ENCODE measurements around the gene NCK2.
"Not testable (repeated sequence)": the region's sequence is repeated elsewhere in the genome, so short reads cannot be mapped to it uniquely, and the experiment has no call there.

The NCK2 gene

DNA sequence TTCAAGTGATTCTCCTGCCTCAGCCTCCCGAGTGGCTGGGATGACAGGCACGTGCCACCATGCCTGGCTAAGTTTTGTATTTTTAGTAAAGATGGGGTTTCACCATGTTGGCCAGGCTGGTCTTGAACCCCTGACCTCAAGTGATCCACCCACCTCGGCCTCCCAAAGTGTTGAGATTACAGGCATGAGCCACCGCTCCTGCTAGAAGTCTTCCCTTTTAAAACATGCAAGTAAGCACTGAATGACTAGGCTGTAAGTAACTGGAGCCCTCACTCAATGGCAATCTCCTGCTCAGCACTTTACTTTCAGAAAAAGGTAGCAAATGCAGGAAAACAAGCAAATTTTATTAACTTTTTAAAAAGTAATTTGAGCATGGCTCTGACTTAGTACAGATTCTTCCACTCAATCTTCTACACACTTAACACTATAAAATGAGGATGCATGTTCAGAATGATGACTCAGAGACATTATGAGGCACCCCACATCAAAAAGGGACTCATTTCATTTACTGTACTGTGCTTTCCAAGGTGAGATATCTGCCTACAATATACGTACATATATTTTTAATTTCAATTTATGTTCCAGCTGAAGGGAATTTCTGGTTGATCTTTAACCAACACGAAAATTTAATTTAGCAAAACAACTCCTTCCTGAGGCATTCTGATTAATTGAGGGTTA, 6.6 kb upstream of the NCK2 start:
- no peak for DNase-seq

DNA sequence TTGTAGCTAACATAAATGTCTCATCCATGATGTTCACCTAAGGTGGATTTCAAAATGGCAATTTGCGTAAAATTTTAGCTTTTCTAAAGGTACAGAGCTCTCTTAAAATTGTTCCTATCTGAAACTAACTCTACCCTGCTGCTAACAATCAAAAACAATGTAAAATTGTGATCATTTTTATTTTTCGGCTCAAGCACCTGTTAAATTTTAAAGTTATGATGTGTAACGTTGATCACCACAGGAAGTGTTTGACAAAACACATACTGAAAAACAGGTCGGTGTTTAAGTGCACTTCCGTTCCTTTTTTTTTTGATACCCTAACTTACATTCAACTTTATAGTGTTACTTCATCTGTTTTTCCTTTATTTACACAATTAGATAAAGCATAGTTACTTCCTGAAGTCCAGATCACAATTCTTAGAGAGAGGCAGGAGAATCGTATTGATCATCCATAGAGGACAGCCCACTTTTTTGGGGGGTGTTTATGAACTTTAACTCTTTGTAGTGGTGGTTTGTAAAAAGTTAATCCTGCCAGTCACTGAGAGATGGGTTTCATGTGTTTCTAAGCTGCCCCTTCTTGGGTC, 6.0 kb upstream of the NCK2 start:
- no peak for DNase-seq

DNA sequence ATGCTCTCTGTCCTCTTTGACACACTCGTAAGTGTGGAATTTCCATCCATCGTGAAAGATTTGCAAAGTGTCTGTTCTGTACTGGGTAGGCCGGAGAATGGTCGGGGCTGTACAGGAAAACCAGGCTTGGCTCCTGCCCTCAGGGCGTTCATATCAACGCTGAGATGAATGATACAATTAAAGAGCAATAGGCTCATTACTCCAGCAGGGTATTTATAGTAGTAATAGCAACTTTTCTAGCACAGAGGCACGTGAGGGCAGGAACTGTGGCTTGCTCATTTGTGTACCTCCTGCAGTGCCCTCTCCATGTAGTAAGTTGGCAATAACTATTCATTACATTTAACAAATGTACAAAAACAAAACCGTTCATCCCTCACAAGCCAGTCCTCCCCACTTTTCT, 5.3 kb upstream of the NCK2 start:
- no peak for DNase-seq

- no peak for DNase-seq
These were observed 4.7 kb upstream of the NCK2 start for GRCh38 chr2:105739944-105740530.

DNA sequence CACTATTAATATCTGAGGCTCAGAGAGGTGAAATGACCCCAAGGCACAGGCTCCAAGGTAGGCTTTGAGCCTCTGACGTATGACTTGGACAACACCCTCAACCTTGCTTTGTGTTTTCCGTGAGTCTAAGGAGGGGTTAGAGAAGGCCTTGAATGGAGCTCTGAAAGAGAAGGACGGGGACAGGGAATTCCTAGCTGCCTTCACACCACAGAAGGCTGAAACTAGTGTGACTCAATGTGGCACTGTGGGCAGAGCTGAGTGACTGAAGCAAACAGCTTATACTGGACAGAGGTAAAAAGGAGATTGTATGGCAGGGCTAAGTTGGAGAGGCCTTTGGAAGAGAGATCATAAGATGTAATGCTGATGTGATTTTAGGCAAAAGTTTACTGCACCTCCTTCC, 3.5 kb upstream of the NCK2 start:
- DNase-seq: no peak

DNA sequence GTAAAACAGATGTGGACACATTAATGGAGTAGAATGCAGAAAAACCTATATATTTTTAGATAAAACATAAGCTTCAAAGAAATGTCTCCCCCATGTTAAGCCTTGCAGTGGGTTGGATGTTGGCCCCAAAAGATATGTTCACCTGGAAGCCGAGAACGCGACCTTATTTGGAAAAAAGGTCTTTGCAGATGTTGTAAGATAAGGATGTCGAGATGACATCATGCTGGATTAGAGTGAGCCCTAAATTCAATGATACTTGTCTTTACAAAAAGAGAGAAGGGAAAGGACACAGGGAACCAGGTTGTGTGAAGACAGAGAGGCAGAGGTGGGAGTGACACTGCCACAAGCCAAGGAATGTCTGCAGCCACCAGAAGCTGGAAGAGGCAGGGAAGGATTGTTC, 3.1 kb upstream of the NCK2 start:
- no peak for DNase-seq

- DNase-seq: no peak
These were observed 412 bp upstream of the NCK2 start for GRCh38 chr2:105744091-105744908.

DNA sequence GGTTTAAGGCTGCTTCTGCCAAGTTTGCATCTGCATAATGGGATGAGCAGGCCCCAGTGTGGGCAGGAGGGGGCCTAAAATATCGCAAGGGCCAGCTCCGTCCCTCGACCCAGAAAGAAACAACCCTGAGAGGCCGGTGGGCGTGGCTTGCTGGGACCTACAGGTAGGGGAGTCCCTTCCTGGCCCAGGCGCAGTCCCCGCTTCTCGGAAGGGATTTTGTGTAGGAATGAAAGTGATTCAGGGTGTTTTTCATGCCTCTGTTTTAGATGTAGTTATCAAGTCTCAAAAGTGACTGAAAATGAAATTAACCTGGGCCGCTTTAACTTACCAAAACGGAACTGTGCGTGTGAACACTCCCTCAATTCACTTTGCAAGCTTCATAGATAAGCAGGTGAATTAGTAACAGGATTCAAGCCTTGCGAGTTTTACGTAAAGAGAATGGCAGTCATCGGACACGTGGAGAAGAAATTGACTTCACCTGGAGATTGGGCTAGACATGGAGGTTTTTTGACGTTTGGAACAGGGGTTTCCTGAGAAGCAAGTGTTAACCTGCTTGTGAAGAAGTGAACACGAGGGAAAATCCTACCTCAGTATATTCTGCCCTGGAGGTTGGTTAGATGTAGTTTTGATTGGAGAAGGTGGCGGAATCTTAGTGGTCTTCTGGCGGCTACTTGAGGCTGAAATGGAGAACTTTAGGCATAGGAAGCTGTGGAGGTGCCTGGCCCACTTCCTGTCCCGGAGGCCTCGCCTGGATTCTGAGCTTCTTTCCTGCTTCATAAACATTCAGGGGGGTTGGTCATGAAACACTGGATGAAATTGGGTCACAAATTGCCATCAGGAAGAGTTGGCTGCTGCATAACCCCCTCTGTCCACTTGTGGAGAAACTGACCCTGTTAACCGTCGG, 1.7 kb downstream of the NCK2 start:
- no peak for DNase-seq

- DNase-seq: no peak
These were observed 2.7 kb downstream of the NCK2 start for GRCh38 chr2:105747254-105747894.

DNA sequence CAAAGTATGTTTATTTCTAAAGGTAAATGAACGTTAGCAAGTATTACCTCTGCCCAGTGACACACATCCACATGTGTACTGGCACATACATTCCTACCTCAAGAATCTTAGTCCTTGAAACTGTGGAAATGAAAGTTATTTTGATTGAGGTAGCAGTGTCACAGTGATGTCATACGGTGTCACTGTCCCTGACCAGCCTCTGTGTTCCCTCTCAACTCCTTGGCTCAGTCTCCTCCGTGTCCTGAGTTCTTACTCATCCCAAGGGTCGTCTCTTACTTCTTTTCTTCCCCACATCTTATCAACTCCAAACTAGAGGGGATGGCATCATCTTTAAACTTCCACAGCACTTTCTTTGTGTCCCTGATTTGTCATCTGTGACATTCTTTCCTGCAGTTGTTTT, 3.3 kb downstream of the NCK2 start:
- no peak for DNase-seq

- DNase-seq: no peak
These were observed 3.9 kb downstream of the NCK2 start for GRCh38 chr2:105748566-105748965.

DNA sequence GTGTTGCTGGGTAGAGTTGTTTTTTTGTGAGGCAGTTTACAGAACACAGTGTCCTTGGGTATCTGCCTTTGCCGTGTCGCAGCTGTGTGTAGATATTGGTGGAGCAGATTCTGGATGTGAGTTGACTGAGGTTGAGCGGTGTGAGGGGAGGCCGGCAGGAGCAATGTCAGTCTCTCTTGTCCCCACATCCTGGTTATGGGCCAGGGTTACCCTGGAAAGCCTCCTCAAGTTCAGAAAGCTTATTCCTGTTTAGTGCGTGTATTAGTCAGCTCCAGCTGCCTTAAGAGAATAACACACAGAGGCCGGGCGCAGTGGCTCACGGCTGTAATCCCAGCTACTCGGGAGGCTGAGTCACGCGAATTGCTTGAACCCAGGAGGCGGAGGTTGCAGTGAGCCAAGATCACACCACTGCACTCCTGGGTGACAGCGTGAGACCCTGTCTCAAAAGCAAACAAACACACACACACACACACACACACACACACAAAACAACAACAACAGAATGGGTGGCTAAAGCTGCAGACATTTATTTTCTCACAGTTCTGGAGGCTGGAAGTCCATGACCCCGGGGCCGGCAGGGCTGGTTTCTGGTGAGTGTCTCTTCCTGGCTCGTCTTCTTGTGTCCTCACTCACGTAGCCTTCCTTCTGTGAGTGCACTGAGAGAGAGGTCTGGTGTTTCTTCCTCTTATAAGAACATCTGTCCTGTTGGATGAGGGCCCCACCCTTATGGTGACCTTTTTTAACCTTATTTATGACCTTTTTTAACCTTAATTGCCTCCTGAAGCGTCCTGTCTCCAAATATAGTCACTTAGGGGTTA, 5.1 kb downstream of the NCK2 start:
- DNase-seq: no peak

DNA sequence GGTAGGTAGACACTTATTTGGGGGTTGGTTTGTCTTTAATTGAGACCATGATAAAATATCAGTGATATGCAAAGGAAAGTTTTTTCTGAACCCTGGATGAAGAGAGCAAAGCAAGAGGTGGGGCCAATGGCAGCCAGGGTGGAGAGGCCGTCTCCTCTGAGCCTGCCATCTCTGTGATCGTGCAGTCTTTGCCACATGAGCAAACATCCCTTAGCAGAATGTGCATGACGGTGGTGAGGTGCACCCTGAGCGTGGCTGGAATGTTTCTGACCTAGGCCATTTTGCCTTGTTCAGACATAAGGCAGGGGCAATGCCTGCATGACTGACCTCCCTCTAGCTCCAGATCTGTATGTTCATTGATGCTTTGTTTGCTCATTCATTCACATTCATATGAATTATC, 6.0 kb downstream of the NCK2 start:
- no peak for DNase-seq

GRCh38 chr2:105751272-105751671, 6.6 kb downstream of the NCK2 start:
- DNase-seq: no peak

GRCh38 chr2:105752691-105753358, 8.1 kb downstream of the NCK2 start:
- DNase-seq: no peak

- DNase-seq: no peak
These were observed 8.7 kb downstream of the NCK2 start for GRCh38 chr2:105753380-105753779.

DNA sequence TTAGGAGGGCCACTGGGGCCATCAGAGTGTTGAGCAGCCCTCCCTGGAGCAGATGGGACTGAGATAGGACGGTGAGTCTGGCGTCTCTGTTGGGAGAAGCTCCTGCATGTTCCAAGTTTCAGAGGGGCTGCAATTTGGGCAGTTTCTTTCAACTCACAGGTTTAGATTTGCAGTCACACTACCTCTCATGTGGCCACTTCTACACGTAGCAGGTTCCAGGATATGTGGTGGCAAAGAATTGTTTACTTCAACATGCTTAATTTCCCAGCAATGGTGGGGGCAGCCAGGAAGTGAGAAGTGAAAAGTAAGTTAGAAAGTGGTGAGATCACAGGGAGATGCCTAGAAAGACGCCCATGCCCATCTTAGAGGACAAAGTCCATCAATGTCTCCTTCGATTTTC, 9.3 kb downstream of the NCK2 start:
- no peak for DNase-seq

DNA sequence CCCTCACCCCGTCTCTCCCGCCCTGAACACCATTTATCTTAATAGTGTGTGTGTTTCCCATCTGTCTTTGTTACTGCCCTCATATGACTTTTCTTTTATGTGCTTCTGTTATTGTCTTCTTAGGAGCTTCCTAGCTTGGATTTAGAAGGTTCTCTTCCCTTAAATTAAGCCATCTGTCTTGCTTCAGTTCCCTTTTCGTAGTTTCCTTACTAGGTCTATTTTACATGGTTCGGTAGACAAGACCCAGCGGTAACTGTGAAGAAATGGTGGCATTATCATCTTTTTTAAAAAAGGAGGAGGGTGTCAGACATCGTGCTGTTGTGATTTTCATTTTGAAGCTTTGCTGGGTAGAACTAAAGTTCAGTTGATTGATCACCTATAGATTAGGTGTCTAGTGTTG, 10.3 kb downstream of the NCK2 start:
- no peak for DNase-seq

DNA sequence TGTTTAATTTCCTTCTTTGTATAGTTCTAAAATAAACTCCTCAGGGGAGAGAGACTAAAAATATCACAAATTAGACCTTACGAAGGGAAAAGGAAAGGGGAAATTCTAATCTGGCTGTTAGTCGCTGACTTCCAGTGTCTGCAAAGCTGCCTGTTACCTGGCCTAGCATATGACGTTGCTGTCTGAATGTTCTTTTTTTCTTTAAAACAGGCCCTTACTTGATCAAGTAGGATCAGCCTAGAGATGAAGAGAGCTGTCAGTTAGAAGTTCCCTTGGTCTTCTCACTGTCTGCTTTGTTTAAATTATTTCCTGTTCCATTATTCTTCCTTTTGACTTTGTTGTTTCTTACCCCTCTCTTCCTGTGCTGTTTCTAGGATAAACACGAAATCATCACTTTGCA, 11.2 kb downstream of the NCK2 start:
- DNase-seq: no peak

DNA sequence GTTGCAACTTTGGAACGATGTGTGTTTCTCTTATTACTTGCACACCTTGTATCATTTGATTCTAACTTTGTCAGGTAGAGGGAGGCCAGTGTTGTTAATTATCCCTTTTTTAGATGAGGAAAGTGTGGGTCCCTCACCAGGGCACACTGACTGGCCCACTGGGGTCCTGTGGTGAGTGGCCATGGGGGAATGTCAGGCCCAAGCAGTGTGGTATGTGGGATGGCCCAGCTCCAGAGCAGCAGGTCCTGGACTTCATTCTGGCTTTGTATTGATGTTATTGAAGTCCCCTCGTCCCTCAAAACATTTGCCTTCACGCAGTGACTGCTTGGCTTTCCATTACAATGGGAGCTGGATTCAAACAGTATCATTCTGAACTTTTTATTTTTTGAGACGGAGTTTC, 11.7 kb downstream of the NCK2 start:
- no peak for DNase-seq

DNA sequence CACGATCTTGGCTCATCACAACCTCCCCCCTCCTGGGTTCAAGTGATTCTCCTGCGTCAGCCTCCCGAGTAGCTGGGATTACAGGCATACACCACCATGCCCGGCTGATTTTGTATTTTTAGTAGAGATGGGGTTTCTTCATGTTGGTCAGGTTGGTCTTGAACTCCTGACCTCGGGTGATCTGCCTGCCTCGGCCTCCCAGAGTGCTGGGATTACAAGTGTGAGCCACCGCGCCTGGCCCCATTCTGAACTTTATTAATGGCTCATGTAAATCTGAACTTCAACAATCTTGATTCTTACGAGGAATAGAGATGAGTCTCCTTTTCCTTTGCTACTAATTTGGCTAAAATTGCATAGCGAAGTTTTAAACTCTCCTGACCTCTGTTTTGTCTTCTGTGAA, 12.2 kb downstream of the NCK2 start:
- not testable (repeated sequence) for DNase-seq

Measured in DMS 273 treated with DMSO at 0.1 percent for 48 hours (cell line).